Heart left ventricle (tissue), 16 donors: ENCODE data around the gene ATL2. TPM values are rescaled to one million over a fixed set of nuclear protein-coding genes. Genes with fewer than 3 reads are reported as not detected.
"Not testable (repeated sequence)": the region's sequence is repeated elsewhere in the genome, so short reads cannot be mapped to it uniquely, and the experiment has no call there.

Experiments used
- ATAC-seq, 4 donors: fragments of 200-7000 bp; cut with Tn5 transposase; one replicate each; pipeline ENCODE4 v1.9.1; 2020 to 2022; ENCODE audit warnings: moderate library complexity in 4 of 4, mild to moderate bottlenecking in 3 of 4, moderate number of reproducible peaks in 1 of 4
- DNase-seq, 5 donors: peaks; one replicate each; pipeline ENCODE4 v3.0.0-alpha.2; 2020
- H3K27ac ChIP-seq, 12 donors: fragments of 200-600 bp; sonication (generic) in 4 of 12; one replicate each; pipeline versions ENCODE4 v1.5.0 to v1.8.0; 2016 to 2022; ENCODE audit warnings: mild to moderate bottlenecking in 2 of 12
- H3K27me3 ChIP-seq, 9 donors: fragments of 200-600 bp; sonication (generic) in 2 of 9; one replicate each; pipeline versions ENCODE4 v1.5.1 to v1.8.0; 2016 to 2022; ENCODE audit warnings: mild to moderate bottlenecking in 3 of 9
- H3K36me3 ChIP-seq, 9 donors: fragments of 200-600 bp; sonication (generic) in 2 of 9; one replicate each; pipeline versions ENCODE4 v1.5.0 to v1.8.0; 2018 to 2022; ENCODE audit warnings: mild to moderate bottlenecking in 2 of 9
- H3K4me1 ChIP-seq, 12 donors: fragments of 200-600 bp; sonication (generic) in 4 of 12; one replicate each; pipeline versions ENCODE4 v1.5.0 to v1.8.0; 2016 to 2022; ENCODE audit warnings: mild to moderate bottlenecking in 3 of 12
- H3K4me3 ChIP-seq, 12 donors: fragments of 200-600 bp; sonication (generic) in 4 of 12; one replicate each; pipeline versions ENCODE4 v1.5.0 to v1.8.0; 2017 to 2022; ENCODE audit warnings: mild to moderate bottlenecking in 9 of 12, moderate library complexity in 4 of 12
- H3K9me3 ChIP-seq, 12 donors: fragments of 200-600 bp; sonication (generic) in 4 of 12; one replicate each; pipeline versions ENCODE4 v1.5.0 to v1.8.0; 2016 to 2022; ENCODE audit warnings: mild to moderate bottlenecking in 1 of 12
- POLR2A ChIP-seq, 2 donors: fragments of 450-650 bp; IDR thresholded peaks; one replicate each; pipeline ENCODE4 v1.6.1; 2017; ENCODE audit warnings: antibody characterized with exemption in 2 of 2, mild to moderate bottlenecking in 2 of 2, moderate library complexity in 2 of 2
- WGBS, 4 donors: extraction: QIAGEN DNeasy Blood & Tissue Kit in 2 of 4; methylation state at CpG; one replicate each; pipeline versions ENCODE4 v1.1.5 to v1.1.7; 2013 to 2018; 5-methylcytosine and 5-hydroxymethylcytosine counted together
- intact Hi-C, 10 donors: fragments of 100-400 bp; cut with DNase I; formaldehyde crosslinking; loops; one replicate each; pipeline versions ENCODE4 v1.11.1 to v1.14.2; 2022
- polyA plus RNA-seq, 2 donors: library from polyadenylated mRNA; stranded (reverse); fragments of 200-250 nt; gene quantifications; one replicate each; pipeline ENCODE4 v1.2.3, GENCODE V29; 2013
- total RNA-seq, 9 donors: library from RNA; depleted of rRNA in 2 of 9; stranded (reverse); fragments of >200 nt in 2 of 9; fragmentation: NEBNext Ultra II Directional in 3 of 9; extraction: Animal tissue kit (Norgen Biotek cat#: 25700) in 3 of 9; gene quantifications; one replicate each; pipeline versions ENCODE4 v1.1.0 to v1.2.4, GENCODE V29; 2016 to 2023
- TF ChIP-seq, protein P1 (sequence below), 12 donors: fragments of 200-600 bp; sonication (generic) in 4 of 12; IDR thresholded peaks; one replicate each; pipeline versions ENCODE4 v1.5.0 to v1.8.0; 2018 to 2022; ENCODE audit warnings: antibody characterized with exemption in 12 of 12, mild to moderate bottlenecking in 5 of 12
- donor health status: ischemic (EF 13 %, LVEDD 7.1; RV severe dilation, severe dysfunction).
- donor health status: healthy with polysubstance abuse.
- donor health status: DM: no; HTN: yes; CAD: no.
- donor health status: DM: no; HTN: no; CAD: no.
- donor health status: ischemic (EF 25% LVEDD 6.9; RV normal size, moderate dysfunction).
- donor health status: ischemic (EF 25% LVEDD 5.7; RV mildly dilated, moderate dysfunction).
- donor health status: healthy.
- donor health status: DM: yes; HTN: yes; CAD: no.
- donor health status: ischemic (EF 35%, LVEDD 5.7; RV mildly dilated, moderate dysfunction).
- donor health status: nonischemic (EF 11% LVEDD 7.7; RV severe dilation, severe dysfunction).
- donor health status: DM: yes; HTN: yes; CAD: no.
- donor health status: PGD.
- donor health status: ischemic (EF 29% LVEDD 5.4; RV normal size, mild dysfunction).
- donor health status: nonischemic (EF 23%, LVEDD 6.1; RV moderate dilation, normal function).

The ATL2 gene
- total and polyA plus RNA-seq, 11 donors, result 8.7 to 41.9 (median 30.4) TPM

DNA sequence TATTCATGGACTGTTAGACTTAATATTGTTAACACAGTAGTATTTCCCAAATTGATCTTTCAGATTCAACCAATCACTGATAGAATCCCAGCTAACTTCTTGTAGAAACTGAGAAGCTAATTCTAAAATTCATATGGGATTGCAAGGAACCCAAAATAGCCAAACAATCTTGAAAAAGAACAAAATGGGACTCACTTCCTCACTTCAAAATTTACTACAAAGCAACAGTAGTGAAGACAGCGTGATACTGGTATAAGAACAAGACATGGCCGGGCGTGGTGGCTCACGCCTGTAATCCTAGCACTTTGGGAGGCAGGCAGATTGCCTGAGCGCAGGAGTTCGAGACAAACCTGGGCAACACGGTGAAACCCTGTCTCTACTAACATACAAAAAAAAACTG, 46.3 kb downstream of the ATL2 start:
- intact Hi-C loops, result no loop called here
- 94 to 99% (median 98%) methylated on average over 7 of the region's 7 CpGs for WGBS, 4 donors
- Histone ChIP-seq H3K27me3 (no peaks in the 10 kb centered on the region), H3K36me3 (peaks cover 0 to 41% (median 19%) of the 10 kb centered on the region in 9 donors), H3K27ac (no peak overlapping the region), H3K4me1 (peaks cover 0 to 11% (median 2%) of the 10 kb centered on the region in 12 donors), H3K9me3 (peaks cover 0 to 27% (median 7%) of the 10 kb centered on the region in 12 donors), H3K4me3 (no peak overlapping the region)
- DNase-seq (no peak), ATAC-seq (no peak)
- TF ChIP-seq, protein P1, sequence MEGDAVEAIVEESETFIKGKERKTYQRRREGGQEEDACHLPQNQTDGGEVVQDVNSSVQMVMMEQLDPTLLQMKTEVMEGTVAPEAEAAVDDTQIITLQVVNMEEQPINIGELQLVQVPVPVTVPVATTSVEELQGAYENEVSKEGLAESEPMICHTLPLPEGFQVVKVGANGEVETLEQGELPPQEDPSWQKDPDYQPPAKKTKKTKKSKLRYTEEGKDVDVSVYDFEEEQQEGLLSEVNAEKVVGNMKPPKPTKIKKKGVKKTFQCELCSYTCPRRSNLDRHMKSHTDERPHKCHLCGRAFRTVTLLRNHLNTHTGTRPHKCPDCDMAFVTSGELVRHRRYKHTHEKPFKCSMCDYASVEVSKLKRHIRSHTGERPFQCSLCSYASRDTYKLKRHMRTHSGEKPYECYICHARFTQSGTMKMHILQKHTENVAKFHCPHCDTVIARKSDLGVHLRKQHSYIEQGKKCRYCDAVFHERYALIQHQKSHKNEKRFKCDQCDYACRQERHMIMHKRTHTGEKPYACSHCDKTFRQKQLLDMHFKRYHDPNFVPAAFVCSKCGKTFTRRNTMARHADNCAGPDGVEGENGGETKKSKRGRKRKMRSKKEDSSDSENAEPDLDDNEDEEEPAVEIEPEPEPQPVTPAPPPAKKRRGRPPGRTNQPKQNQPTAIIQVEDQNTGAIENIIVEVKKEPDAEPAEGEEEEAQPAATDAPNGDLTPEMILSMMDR (IDR thresholded peaks at IDR 0.05), result no peak
- TF ChIP-seq POLR2A (IDR thresholded peaks at IDR 0.05), result no peak

DNA sequence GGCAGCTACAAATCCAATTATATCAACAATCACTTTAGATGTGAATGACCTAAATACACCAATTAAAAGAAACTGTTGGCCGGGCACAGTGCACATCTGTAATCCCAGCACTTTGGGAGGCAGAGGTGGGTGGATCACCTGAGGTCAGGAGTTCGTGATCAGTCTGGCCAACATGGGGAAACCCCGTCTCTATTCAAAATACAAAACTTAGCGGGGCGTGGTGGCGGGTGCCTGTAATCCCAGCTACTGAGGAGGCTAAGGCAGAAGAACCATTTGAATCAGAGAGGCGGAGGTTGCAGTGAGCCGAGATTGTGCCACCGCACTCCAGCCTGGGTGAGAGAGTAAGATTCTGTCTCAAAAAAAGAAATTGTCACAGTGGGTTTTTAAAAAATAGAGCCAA, 49.5 kb downstream of the ATL2 start:
- DNase-seq (no peak), ATAC-seq (no peak)
- Histone ChIP-seq H3K9me3 (peaks cover 0 to 27% (median 7%) of the 10 kb centered on the region in 12 donors), H3K27me3 (no peaks in the 10 kb centered on the region), H3K4me1 (peaks cover 0 to 23% (median 9%) of the 10 kb centered on the region in 12 donors), H3K4me3 (no peak overlapping the region), H3K27ac (no peak overlapping the region), H3K36me3 (peaks cover 0 to 23% (median 5%) of the 10 kb centered on the region in 9 donors)
- intact Hi-C loops, result loop anchor here in 3 of 10 donors (5.0 to 10.0 kb wide), 3 partner anchors 47 to 417 kb away; partner anchors contain the start of gene ATL2 (in 2 of the 3)
- WGBS, 4 donors, result 92 to 99% (median 98%) methylated on average over 9 of the region's 9 CpGs
- no peak for TF ChIP-seq POLR2A (IDR thresholded peaks at IDR 0.05)
- TF ChIP-seq, protein P1 (IDR thresholded peaks at IDR 0.05), result no peak

DNA sequence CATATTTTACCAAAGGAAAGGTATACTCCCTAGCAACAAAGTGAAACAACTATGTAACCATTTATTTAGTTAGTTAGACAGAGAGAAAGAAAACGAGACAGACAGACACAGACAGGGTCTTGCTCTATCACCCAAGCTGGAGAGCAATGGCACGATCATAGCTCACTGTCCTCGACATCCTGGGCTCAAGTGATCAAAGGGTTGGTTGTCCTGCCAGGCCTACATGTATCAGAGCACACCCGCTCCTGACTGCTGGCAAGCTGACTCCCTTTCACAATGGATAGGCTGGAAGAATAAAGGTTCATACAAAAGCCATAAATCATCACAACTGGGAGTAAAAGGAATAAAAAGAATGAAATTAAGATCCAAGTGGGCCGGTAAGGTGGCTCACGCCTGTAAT, 53.5 kb downstream of the ATL2 start:
- peaks cover 0 to 23% (median 11%) of the 10 kb centered on the region in 12 donors for H3K4me1 ChIP-seq
- no peak overlapping the region for H3K27ac ChIP-seq
- no peaks in the 10 kb centered on the region for H3K9me3 ChIP-seq
- H3K27me3 ChIP-seq, result no peaks in the 10 kb centered on the region
- intact Hi-C loops, result loop anchor here in 4 of 10 donors (5.0 to 10.0 kb wide), 4 partner anchors 49 to 421 kb away; partner anchors contain the start of gene ATL2 (in 1 of the 4)
- DNase-seq (no peak), ATAC-seq (no peak)
- TF ChIP-seq POLR2A (IDR thresholded peaks at IDR 0.05), result no peak
- TF ChIP-seq, protein P1 (IDR thresholded peaks at IDR 0.05), result no peak
- no peak overlapping the region for H3K4me3 ChIP-seq
- H3K36me3 ChIP-seq, result peaks cover 0 to 7% (median under 1%) of the 10 kb centered on the region in 9 donors
- 88 to 94% (median 93%) methylated on average over 6 of the region's 6 CpGs for WGBS, 4 donors

DNA sequence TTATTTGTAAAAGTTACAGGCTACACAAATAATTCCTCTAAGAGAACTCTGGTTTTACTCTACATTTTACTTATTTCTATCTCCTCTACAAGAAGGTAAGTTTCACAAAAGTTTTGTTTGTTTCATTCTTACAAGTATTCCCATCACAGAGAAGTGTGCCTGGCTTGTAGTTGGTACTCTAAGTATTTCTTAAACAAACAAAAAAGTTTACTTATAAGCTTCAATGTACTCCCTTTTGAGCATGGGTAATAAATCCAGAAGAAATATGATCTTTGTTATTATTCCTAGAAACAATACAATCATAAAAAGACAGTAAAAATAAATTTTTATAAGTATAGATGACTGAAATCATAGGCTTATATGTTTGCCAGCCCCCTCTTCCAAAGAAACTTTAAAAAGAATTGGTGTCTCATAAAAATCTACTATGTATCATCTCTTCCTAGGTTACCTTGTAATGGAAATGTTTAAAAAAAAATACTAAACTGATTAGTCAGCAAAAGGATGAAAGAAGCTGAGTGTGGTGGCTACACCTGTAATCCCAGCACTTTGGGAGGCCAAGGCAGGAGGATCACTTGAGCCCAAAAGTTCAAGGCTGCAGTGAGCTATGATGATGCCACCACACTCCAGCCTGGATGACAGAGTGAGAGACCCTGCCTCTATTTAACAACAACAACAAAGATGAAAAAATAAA, 54.7 kb downstream of the ATL2 start:
- H3K27me3 ChIP-seq, result no peaks in the 10 kb centered on the region
- TF ChIP-seq POLR2A (IDR thresholded peaks at IDR 0.05), result no peak
- TF ChIP-seq, protein P1 (IDR thresholded peaks at IDR 0.05), result no peak
- H3K4me3 ChIP-seq, result no peak overlapping the region
- peaks cover 0 to 23% (median 11%) of the 10 kb centered on the region in 12 donors for H3K4me1 ChIP-seq
- ATAC-seq (no peak), DNase-seq (no peak)
- intact Hi-C loops, result loop anchor here in 4 of 10 donors (5.0 to 10.0 kb wide), 4 partner anchors 50 to 422 kb away; partner anchors contain the start of gene ATL2 (in 1 of the 4)
- no peaks in the 10 kb centered on the region for H3K9me3 ChIP-seq
- peaks cover 0 to 19% (median 13%) of the 10 kb centered on the region in 9 donors for H3K36me3 ChIP-seq
- H3K27ac ChIP-seq, result no peak overlapping the region

DNA sequence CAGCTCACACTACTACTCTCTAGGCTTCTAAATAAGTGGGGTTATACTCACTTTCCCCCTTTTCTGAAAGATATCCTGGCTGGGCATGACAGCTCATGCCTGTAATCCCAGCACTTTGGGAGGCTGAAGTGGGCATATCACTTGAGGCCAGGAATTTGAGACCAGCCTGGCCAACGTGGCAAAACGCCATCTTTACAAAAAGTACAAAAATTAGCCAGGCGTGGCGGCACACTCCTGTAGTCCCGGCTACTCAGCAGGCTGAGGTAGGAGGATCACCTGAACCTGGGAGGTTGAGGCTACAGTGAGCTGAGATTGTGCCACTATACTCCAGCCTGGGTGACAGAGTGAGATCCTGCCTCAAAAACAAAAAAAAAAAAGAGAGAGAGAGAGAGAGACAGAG, 57.8 kb downstream of the ATL2 start:
- Histone ChIP-seq H3K4me1 (peaks cover 0 to 13% (median 0%) of the 10 kb centered on the region in 12 donors), H3K36me3 (peaks cover 0 to 49% (median 32%) of the 10 kb centered on the region in 9 donors)
- intact Hi-C loops, result loop anchor here (5.0 to 10.0 kb wide), 15 partner anchors 33 to 423 kb away; partner anchors contain the start of gene ATL2 (in 2 of the 10)
- ATAC-seq, H3K27me3 ChIP-seq, H3K9me3 ChIP-seq, DNase-seq, H3K4me3 ChIP-seq, H3K27ac ChIP-seq: not testable (repeated sequence)
- 67 to 77% (median 71%) methylated on average over 5 of the region's 5 CpGs for WGBS, 4 donors
